NCI-H1092 (cell line): ENCODE measurements around the gene COL4A1.
"Not testable (repeated sequence)": the region's sequence is repeated elsewhere in the genome, so short reads cannot be mapped to it uniquely, and the experiment has no call there.

ENCODE experiments used
- DNase-seq: peaks from one replicate; lab custom pipeline; 2025; lab: John Stamatoyannopoulos, UW

Gene COL4A1

DNA sequence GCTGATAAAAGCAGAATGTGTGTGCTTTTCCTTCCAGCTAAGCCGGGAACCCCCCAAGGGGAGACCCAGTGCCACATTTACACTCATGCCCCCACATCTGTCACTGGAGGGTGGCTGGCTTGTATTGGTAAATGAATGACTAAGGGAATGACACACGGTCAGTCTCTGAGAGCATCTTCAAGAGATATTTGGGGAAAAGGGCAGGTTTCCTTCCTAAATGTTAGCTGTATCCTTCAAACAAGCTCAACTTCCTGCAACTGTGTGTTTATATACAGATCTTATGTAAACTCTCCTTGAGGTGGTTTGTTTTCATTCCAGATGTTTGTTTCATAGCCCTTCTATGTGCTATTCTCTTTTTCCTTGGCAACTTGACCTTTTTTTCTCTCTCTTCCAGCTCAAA lies 192.6 kb downstream of the COL4A1 start:
- DNase-seq = no peak

DNA sequence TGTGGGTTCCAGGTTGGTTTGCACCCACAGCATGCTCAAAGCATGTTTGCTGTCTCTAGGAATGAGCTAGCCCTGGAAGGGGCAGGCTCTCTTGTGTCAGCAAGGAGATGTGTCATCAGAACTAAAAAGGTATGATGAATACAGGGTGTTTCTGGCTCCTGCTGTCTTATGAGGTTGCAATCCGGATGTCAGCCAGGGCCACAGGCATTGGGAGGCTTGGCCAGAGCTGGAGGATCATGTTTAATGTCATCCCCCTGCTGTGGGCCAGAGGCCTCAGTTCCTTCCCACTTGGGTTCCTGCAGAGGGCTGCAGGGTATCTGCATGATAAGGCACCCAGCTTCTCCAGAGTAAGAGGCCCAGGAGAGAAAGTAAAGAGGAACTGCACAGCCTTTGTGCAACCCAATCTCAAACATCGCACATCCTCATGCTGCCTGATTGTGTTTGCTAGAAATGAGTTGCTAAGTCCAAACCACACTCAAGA lies 193.6 kb downstream of the COL4A1 start:
- no peak for DNase-seq

DNA sequence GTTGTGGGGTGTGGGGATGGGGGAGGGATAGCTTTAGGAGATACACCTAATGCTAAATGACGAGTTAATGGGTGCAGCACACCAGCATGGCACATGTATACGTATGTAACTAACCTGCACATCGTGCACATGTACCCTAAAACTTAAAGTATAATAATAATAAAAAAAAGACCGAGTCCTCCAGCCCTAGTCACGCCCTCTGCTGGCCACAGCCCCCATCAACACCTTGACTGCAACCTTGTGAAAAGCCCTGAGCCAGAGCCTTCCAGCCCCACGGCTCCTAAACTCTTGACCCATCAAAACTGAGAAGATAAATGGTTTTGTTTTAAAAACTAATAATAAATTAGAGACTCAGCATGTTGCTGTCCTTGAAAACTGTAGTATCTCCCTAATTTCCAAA lies 194.6 kb downstream of the COL4A1 start:
- not testable (repeated sequence) for DNase-seq

DNA sequence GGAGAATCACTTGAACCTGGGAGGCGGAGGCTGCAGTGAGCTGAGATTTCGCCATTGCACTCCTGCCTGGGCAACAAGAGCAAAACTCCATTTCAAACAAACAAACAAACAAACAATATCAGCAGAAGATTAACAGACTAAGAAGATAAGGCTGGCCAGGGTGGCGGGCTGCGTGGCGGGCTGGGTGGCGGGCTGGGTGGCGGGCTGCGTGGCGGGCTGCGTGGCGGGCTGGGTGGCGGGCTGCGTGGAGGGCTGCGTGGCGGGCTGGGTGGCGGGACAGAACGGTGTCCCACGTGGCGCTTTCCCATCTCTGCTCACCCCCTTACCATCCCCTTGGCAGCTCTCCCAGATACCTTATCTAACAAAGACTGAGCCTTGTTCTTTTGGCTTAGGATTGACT lies 196.2 kb downstream of the COL4A1 start:
- no peak for DNase-seq

DNA sequence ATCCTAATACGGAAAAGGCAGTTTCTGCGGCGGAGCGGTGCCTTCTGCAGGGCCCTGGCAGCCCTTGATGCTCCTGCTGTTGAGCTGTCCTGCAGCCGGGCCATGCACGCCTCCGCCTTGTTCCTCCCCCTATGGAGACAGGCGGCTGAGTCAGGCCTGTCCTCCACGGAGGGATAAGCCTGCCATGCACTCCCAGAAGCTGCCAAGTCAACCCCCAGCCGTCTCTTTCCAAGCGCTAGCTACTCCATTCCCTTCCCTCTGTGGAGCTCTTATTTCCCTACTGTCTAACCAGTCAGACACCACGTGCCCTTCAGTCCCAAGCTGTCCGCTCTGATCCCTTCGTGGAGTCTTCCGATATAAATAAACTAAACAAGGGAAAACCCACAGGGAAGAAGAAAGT lies 197.0 kb downstream of the COL4A1 start:
- DNase-seq = no peak

DNA sequence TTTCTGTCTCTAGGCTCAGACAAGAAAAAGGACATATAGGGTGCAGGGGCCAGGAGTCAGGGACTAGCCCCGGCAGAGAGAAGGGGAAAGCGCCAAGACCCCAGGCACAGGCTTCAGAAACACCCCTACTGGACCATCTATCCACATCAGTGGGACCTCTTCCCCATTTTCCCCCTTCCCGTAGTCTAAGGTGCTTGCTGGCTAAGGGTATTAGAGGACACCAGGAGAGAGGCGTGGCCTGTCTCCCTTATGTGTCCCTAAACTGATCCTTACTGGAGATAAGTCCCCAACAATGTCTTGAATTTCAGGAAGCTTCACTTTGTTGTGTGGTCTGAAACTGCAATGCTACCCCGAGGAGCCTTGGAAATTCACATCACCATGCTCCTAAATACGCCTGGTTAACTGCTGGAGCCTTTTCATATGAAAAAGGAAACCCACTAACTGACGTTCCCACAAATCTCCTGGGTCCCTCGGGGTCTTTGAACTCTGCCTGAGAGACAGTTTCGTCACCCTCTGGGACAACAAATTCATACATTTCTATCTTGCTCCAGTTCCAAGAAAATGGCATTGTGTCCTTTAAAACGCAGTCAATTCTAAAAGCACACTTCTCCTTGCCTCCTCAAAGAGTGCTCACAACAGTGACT lies 197.7 kb downstream of the COL4A1 start:
- DNase-seq = no peak

DNA sequence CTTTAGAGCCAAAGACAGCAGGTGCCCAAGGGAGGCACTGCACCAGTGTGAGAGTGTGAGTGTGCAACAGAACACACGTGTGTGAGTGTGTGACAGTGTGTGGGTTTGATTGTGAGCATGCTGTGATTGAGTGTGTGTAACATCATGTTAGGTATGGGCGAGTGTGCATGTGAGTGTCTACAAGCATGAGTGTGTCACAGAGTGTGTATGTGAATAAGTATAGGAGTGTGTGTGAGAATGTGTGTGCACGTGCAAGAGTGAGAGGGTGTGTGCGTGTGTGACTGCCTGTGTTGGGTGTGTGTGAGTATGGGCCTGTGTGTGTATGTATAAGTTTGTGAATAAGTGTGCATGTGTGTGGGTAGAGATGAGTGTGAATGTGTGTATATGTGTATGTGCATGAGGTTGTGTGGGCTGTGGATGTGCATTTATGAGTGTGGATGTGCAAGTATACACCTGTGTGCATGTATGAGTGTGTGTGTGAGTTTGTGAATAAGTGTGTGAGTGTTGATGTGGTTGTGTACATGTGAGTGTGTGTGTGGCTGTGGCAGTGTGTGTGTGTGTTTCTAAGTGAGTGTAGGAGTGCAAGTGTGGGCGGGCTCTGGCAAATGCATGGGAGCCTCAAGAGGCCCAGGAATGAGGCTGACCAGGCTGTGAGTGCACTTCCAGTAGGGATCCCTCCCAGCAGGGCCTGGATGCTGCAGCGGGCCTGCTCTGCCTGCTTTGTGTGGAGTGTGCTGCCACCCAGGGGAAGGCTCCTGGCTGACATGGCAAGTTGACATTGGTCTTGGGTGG lies 198.4 kb downstream of the COL4A1 start:
- DNase-seq = peak; percentile 63

DNA sequence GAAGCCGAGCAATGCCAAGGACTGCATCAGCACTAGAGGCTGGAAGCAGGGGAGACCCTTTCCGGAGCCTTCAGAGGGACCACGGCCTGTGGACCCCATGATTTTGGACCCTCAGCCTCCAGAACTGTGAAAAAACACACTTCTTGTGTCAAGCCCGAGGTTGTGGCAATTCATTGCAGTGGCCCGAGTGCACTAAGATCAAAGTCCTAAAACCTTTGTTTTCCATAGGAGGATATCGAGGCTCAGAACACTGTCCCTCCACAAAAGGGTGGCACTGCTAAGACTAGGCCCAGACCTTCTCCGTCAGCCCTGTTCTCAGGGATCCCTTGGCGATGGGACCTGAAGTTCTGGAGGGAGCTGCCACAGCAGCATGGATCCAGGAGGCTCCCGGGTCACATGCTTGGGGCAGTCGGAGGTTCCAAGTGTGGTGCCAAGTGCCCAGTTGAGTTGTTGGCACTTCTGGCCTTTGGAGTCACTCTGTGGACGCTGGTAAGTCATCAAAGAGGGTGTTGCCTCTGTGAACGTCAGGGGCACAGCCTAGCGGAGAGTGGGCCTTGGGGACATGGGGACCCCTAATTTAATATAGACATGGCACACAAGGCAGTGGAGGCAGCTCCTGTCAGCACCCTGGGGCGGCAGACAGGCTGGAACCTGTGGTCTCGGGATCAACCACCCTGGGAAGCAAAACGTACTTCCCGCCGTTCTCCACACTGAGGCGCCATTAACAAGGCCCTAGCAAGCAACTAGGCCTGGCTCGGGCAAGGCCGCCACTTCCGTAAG lies 199.2 kb downstream of the COL4A1 start:
- DNase-seq = no peak

DNA sequence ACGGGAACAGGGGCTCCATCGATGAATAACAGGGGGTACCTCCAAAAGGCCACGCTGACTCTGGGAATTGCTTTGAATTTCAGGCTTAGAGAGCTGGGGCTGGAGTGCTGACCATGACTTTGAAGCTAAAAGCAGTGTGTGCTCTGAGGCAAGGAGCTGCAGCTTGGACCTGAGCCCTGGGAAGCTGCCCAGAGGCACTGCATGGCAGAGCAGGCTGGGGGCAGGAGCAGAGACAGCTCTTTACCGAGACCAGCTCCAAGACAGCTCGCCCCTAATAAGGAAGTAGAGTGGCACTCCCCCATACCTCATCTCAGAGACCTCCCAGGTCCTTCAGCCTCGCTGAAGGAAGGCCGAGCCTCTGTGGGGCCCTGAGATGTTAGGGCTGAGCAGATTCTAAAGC lies 200.2 kb downstream of the COL4A1 start:
- no peak for DNase-seq

DNA sequence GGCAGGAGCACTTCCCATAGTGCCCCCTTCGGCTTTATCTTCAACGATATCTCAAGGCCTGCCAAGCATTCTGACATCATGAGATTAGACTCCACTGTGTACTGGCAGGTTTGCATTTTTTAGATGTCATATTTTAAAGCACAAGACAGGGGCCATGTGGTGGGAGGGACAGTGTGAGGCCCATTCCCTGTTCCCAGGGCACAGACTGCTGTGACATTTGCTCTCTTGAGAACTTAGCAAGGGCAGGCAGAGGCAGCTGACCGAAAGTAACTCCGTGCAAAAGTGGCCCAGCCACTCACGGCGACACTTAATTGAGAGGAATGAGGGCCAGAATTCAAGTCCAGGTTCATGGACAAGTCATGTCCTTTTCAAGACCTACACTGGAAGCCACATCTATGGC lies 201.8 kb downstream of the COL4A1 start:
- DNase-seq = no peak

DNA sequence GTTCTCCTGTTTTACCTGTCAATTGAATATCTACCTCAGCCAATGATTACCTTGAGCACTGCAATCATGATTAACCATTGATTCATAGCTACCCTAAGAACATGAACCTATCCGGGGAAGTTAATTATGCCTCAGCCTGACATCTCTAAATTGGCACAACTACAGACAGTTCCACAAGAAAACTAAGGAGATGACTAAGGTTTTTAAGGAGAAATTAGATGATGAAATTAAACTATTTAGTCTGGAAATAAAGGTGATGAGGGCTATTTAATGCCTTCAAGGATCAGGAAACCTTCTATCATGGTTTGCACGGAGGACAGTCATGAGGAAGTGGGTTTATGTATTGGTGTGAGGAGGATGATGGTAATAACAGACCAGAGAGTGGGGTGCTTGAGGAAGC lies 203.4 kb downstream of the COL4A1 start:
- no peak for DNase-seq

DNA sequence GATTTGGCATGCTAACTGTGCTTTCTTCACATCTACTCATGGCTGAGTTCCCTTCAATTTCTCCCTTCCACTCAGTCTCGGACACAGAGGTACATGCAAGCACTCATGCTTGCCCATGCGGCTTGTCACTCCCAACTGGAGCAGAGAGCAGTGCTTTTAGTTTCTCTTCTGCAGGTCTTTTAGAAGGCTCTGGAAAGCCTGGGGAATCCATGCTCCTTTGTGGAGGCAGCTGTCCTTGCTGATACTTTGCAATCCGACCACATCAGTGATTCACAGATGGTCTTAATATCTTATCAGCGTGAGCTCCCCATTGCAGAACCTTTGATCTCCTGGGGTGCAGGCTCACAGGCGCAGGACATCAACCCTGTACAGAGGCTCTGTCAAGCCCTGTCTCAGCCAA lies 203.9 kb downstream of the COL4A1 start:
- DNase-seq = no peak

DNA sequence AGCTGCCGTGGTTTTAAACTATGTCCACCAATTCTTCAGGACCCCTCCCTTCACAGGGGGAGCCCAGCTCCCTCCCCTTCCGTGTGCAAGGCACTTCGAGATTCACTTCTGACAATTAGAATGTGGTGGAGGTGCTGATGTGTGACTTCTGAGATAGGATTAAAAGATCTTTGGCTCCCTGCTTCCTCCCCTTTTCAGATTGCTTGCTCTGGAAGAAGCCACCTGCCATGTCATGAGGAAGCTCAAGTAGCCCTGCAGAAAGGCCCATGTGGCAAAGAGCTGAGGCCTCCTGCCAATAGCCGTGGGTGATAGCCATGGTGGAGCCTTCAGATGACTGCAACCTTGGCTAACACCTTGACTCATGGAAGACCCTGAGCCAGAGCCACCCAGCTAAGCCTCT lies 204.9 kb downstream of the COL4A1 start:
- no peak for DNase-seq

DNA sequence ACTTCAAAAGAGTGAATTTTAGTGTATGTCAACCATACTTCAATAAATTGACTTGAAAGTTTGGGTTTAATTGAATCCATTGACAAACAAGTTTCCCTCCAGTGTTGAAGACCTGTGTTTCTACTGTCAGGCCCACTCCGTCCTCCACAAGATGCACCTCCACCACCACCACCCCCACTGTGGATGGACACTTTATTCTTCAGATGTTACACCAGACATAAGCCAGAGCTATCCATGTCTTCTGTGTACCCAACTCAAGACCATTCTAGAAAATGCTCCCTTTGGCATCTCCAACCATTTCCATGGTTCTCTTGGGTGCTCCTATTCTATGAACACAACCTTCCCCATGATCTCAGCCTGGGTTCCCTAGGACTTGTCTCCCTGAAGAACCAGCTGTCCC lies 207.0 kb downstream of the COL4A1 start:
- DNase-seq = no peak
